Dermis microvascular lymphatic vessel endothelial cell (primary cell): ENCODE measurements around the gene SPIB. TPM values are rescaled to one million over a fixed set of nuclear protein-coding genes. Genes with fewer than 3 reads are reported as not detected.
A peak's percentile ranks its signal among the peaks of the same experiment; 100 is the strongest.
"Not testable (repeated sequence)": the region's sequence is repeated elsewhere in the genome, so short reads cannot be mapped to it uniquely, and the experiment has no call there.

Experiments used
- DNase-seq, 2 donors: peaks; one replicate each; pipeline versions ENCODE4 v3.0.0 to v3.0.0-alpha.2; 2010; ENCODE audit warnings: low read depth in 2 of 2
- total RNA-seq: library from RNA; depleted of rRNA; stranded (reverse); fragments of >200 nt; gene quantifications from 2 replicates; pipeline ENCODE4 v1.2.1, GENCODE V29; 2014

Gene SPIB
- not detected in 2 replicates for total RNA-seq

GRCh38 chr19:50418176-50419021, at the start of gene SPIB:
TSS of gene SPIB (plus strand) at chr19:50418938. CDS start at chr19:50418963, 25 bp downstream.
- DNase-seq = no peak

- DNase-seq = no peak
Observed at GRCh38 chr19:50371914-50372475, 46.7 kb upstream of the SPIB start.

- DNase-seq = peak; percentile 97
Observed at GRCh38 chr19:50376166-50377050, 42.3 kb upstream of the SPIB start, which contains the start of gene NR1H2. TSS of gene NR1H2 (plus strand) at chr19:50376457. CDS start at chr19:50377606, 1,149 bp downstream.

- peak in 1 of 2 donors; percentile 26 for DNase-seq
Observed at GRCh38 chr19:50377051-50377461, 41.7 kb upstream of the SPIB start.

- DNase-seq = no peak
Observed at GRCh38 chr19:50377517-50377916, 41.2 kb upstream of the SPIB start.

- no peak for DNase-seq
Observed at GRCh38 chr19:50378169-50378862, 40.4 kb upstream of the SPIB start.

GRCh38 chr19:50378863-50379236, 39.9 kb upstream of the SPIB start:
- DNase-seq = no peak

GRCh38 chr19:50379602-50380001, 39.1 kb upstream of the SPIB start:
- DNase-seq = no peak

GRCh38 chr19:50380137-50380536, 38.6 kb upstream of the SPIB start:
- no peak for DNase-seq

- DNase-seq = no peak
Observed at GRCh38 chr19:50380751-50381151, 38.0 kb upstream of the SPIB start.

GRCh38 chr19:50381881-50382729, 36.6 kb upstream of the SPIB start:
- no peak for DNase-seq

GRCh38 chr19:50383001-50383851, 35.5 kb upstream of the SPIB start:
- DNase-seq = no peak

- DNase-seq = peak; percentile 94 to 98
Observed at GRCh38 chr19:50383852-50384684, 34.7 kb upstream of the SPIB start, which contains the start of gene POLD1. TSS of gene POLD1 (plus strand) at chr19:50384347. CDS start at chr19:50398852, 14,505 bp downstream.

- no peak for DNase-seq
Observed at GRCh38 chr19:50384685-50385535, 33.8 kb upstream of the SPIB start.

- peak in 1 of 2 donors; percentile 48 for DNase-seq
Observed at GRCh38 chr19:50387176-50387867, 31.4 kb upstream of the SPIB start.

- DNase-seq = no peak
Observed at GRCh38 chr19:50387868-50388245, 30.9 kb upstream of the SPIB start.

- DNase-seq = not testable (repeated sequence)
Observed at GRCh38 chr19:50390295-50390694, 28.4 kb upstream of the SPIB start.
